NCI-H2196 treated with DMSO at 0.1 percent for 48 hours (cell line): ENCODE measurements around the gene CCNB2.
"Not testable (repeated sequence)": the region's sequence is repeated elsewhere in the genome, so short reads cannot be mapped to it uniquely, and the experiment has no call there.

Experiments
- DNase-seq: peaks from one replicate; lab custom pipeline; 2025; ENCODE audit not compliant: unreplicated experiment; lab: John Stamatoyannopoulos, UW

CCNB2 gene

GRCh38 chr15:59131969-59132562 is 27.1 kb downstream of the CCNB2 start:
- DNase-seq, result no peak

- DNase-seq, result no peak
Measured at GRCh38 chr15:59133929-59134427, 29.0 kb downstream of the CCNB2 start.

GRCh38 chr15:59137566-59137965 is 32.6 kb downstream of the CCNB2 start:
- DNase-seq, result no peak

GRCh38 chr15:59138243-59138642 is 33.3 kb downstream of the CCNB2 start:
- no peak for DNase-seq

- no peak for DNase-seq
Measured at GRCh38 chr15:59140422-59141226, 35.7 kb downstream of the CCNB2 start.

- no peak for DNase-seq
Measured at GRCh38 chr15:59143281-59143680, 38.3 kb downstream of the CCNB2 start.

- not testable (repeated sequence) for DNase-seq
Measured at GRCh38 chr15:59144594-59144993, 39.6 kb downstream of the CCNB2 start.

- DNase-seq, result no peak
Measured at GRCh38 chr15:59147666-59148065, 42.7 kb downstream of the CCNB2 start.

GRCh38 chr15:59148153-59148833 is 43.3 kb downstream of the CCNB2 start:
- no peak for DNase-seq

- no peak for DNase-seq
Measured at GRCh38 chr15:59150185-59150584, 45.2 kb downstream of the CCNB2 start.

- DNase-seq, result no peak
Measured at GRCh38 chr15:59152694-59153450, 47.9 kb downstream of the CCNB2 start.

- DNase-seq, result no peak
Measured at GRCh38 chr15:59153466-59153865, 48.5 kb downstream of the CCNB2 start.

GRCh38 chr15:59154243-59154642 is 49.3 kb downstream of the CCNB2 start:
- no peak for DNase-seq

GRCh38 chr15:59155431-59155830 is 50.5 kb downstream of the CCNB2 start:
- no peak for DNase-seq

- no peak for DNase-seq
Measured at GRCh38 chr15:59157396-59157795, 52.5 kb downstream of the CCNB2 start.

- DNase-seq, result no peak
Measured at GRCh38 chr15:59157840-59158700, 53.1 kb downstream of the CCNB2 start.

- peak; percentile 18 for DNase-seq
Measured at GRCh38 chr15:59158701-59159034, 53.7 kb downstream of the CCNB2 start.

GRCh38 chr15:59159210-59159609 is 54.3 kb downstream of the CCNB2 start:
- DNase-seq, result no peak

- DNase-seq, result no peak
Measured at GRCh38 chr15:59160880-59161593, 56.1 kb downstream of the CCNB2 start.

- DNase-seq, result not testable (repeated sequence)
Measured at GRCh38 chr15:59162080-59162479, 57.1 kb downstream of the CCNB2 start.
